ENCODE data around the gene ADAMTSL1.
"Not testable (repeated sequence)": the region's sequence is repeated elsewhere in the genome, so short reads cannot be mapped to it uniquely, and the experiment has no call there.

The ADAMTSL1 gene

GRCh38 chr9:18923167-18923566 lies 449.2 kb downstream of the ADAMTSL1 start:
- Histone ChIP-seq H4K20me1 (no peaks in the 10 kb centered on the region), H3K27me3 (no peaks in the 10 kb centered on the region), H3K9ac (no peak overlapping the region), H3K27ac (no peak overlapping the region), H3K4me2 (no peak overlapping the region), H3K36me3 (no peaks in the 10 kb centered on the region), H3K4me3 (no peak overlapping the region), H3K9me3 (no peaks in the 10 kb centered on the region), H3K4me1 (no peaks in the 10 kb centered on the region)
- no peak for TF ChIP-seq Cebpa-rat (IDR thresholded peaks at IDR 0.05)

- H3K36me3 ChIP-seq: no peaks in the 10 kb centered on the region
Observed at GRCh38 chr9:18923671-18924430, 449.9 kb downstream of the ADAMTSL1 start.

GRCh38 chr9:18925880-18926279 lies 451.9 kb downstream of the ADAMTSL1 start:
- TF ChIP-seq Cebpa-rat (IDR thresholded peaks at IDR 0.05): no peak
- Histone ChIP-seq H3K36me3 (no peaks in the 10 kb centered on the region), H3K9me3 (no peaks in the 10 kb centered on the region), H3K4me1 (no peaks in the 10 kb centered on the region), H3K4me3 (no peak overlapping the region), H3K9ac (no peak overlapping the region), H4K20me1 (no peaks in the 10 kb centered on the region), H3K27ac (no peak overlapping the region), H3K4me2 (no peak overlapping the region), H3K27me3 (no peaks in the 10 kb centered on the region)

More at GRCh38 chr9:18923671-18924430, 449.9 kb downstream of the ADAMTSL1 start:
- Histone ChIP-seq H3K4me1 (no peaks in the 10 kb centered on the region), H3K4me3 (no peak overlapping the region), H3K9me3 (no peaks in the 10 kb centered on the region), H3K27ac (no peak overlapping the region), H4K20me1 (no peaks in the 10 kb centered on the region), H3K27me3 (no peaks in the 10 kb centered on the region), H3K4me2 (no peak overlapping the region), H3K9ac (no peak overlapping the region)
- TF ChIP-seq Cebpa-rat (IDR thresholded peaks at IDR 0.05): no peak

GRCh38 chr9:18926513-18926912 lies 452.6 kb downstream of the ADAMTSL1 start:
- H3K4me2 ChIP-seq: no peak overlapping the region
- no peak overlapping the region for H3K9ac ChIP-seq
- H3K27me3 ChIP-seq: no peaks in the 10 kb centered on the region
- H3K4me1 ChIP-seq: no peaks in the 10 kb centered on the region
- no peaks in the 10 kb centered on the region for H4K20me1 ChIP-seq
- H3K27ac ChIP-seq: no peak overlapping the region
- H3K4me3 ChIP-seq: no peak overlapping the region
- H3K9me3 ChIP-seq: no peaks in the 10 kb centered on the region
- TF ChIP-seq Cebpa-rat (IDR thresholded peaks at IDR 0.05): no peak
- H3K36me3 ChIP-seq: no peaks in the 10 kb centered on the region

GRCh38 chr9:18928711-18929110 lies 454.8 kb downstream of the ADAMTSL1 start:
- no peaks in the 10 kb centered on the region for H3K9me3 ChIP-seq

GRCh38 chr9:18930611-18931010 lies 456.7 kb downstream of the ADAMTSL1 start:
- H3K4me1 ChIP-seq, H3K36me3 ChIP-seq, H3K9me3 ChIP-seq, H3K27ac ChIP-seq, H3K9ac ChIP-seq, H3K4me3 ChIP-seq, H3K4me2 ChIP-seq, H4K20me1 ChIP-seq, H3K27me3 ChIP-seq: not testable (repeated sequence)

More at GRCh38 chr9:18928711-18929110, 454.8 kb downstream of the ADAMTSL1 start:
- H3K36me3 ChIP-seq: no peaks in the 10 kb centered on the region
- no peaks in the 10 kb centered on the region for H4K20me1 ChIP-seq
- TF ChIP-seq Cebpa-rat (IDR thresholded peaks at IDR 0.05): no peak
- no peak overlapping the region for H3K9ac ChIP-seq
- H3K4me1 ChIP-seq: no peaks in the 10 kb centered on the region
- H3K27me3 ChIP-seq: no peaks in the 10 kb centered on the region
- H3K27ac ChIP-seq: no peak overlapping the region
- H3K4me3 ChIP-seq: no peak overlapping the region
- no peak overlapping the region for H3K4me2 ChIP-seq

- Histone ChIP-seq H3K4me1 (no peaks in the 10 kb centered on the region), H3K9me3 (no peaks in the 10 kb centered on the region; the same call in 1 of the 2 replicates), H3K36me3 (no peaks in the 10 kb centered on the region), H3K9ac (no peak overlapping the region), H3K4me2 (no peak overlapping the region), H3K27ac (no peak overlapping the region), H3K4me3 (no peak overlapping the region), H3K27me3 (no peaks in the 10 kb centered on the region), H4K20me1 (no peaks in the 10 kb centered on the region)
- TF ChIP-seq Cebpa-rat (IDR thresholded peaks at IDR 0.05): no peak
Observed at GRCh38 chr9:18935541-18935940, 461.6 kb downstream of the ADAMTSL1 start.

- Histone ChIP-seq H3K9me3 (no peaks in the 10 kb centered on the region; the same call in 1 of the 2 replicates), H3K4me3 (no peak overlapping the region), H3K9ac (no peak overlapping the region), H3K4me1 (no peaks in the 10 kb centered on the region), H4K20me1 (no peaks in the 10 kb centered on the region), H3K27ac (no peak overlapping the region), H3K27me3 (no peaks in the 10 kb centered on the region), H3K36me3 (no peaks in the 10 kb centered on the region), H3K4me2 (no peak overlapping the region)
- TF ChIP-seq Cebpa-rat (IDR thresholded peaks at IDR 0.05): no peak
Observed at GRCh38 chr9:18936094-18936871, 462.3 kb downstream of the ADAMTSL1 start.

- Histone ChIP-seq H4K20me1 (no peaks in the 10 kb centered on the region), H3K4me1 (peaks cover 19% of the 10 kb centered on the region), H3K27ac (no peak overlapping the region), H3K4me2 (no peak overlapping the region), H3K36me3 (no peaks in the 10 kb centered on the region), H3K27me3 (no peaks in the 10 kb centered on the region), H3K4me3 (no peak overlapping the region), H3K9me3 (no peaks in the 10 kb centered on the region), H3K9ac (no peak overlapping the region)
- no peak for TF ChIP-seq Cebpa-rat (IDR thresholded peaks at IDR 0.05)
Observed at GRCh38 chr9:18939943-18940342, 466.0 kb downstream of the ADAMTSL1 start.

GRCh38 chr9:18941060-18941740 lies 467.2 kb downstream of the ADAMTSL1 start:
- Histone ChIP-seq H3K4me1 (peaks cover 19% of the 10 kb centered on the region), H3K9ac (no peak overlapping the region), H4K20me1 (no peaks in the 10 kb centered on the region), H3K27me3 (no peaks in the 10 kb centered on the region), H3K4me3 (no peak overlapping the region), H3K27ac (no peak overlapping the region), H3K4me2 (no peak overlapping the region), H3K9me3 (no peaks in the 10 kb centered on the region), H3K36me3 (no peaks in the 10 kb centered on the region)
- TF ChIP-seq Cebpa-rat (IDR thresholded peaks at IDR 0.05): no peak

Measured in BLaER1 (cell line).